Left cardiac atrium (tissue), 4 donors: ENCODE measurements around the gene HEBP2. TPM values are rescaled to one million over a fixed set of nuclear protein-coding genes. Genes with fewer than 3 reads are reported as not detected.
A peak's percentile ranks its signal among the peaks of the same experiment; 100 is the strongest.

Experiments used
- ATAC-seq, 2 donors: fragments of 200-7000 bp; cut with Tn5 transposase; one replicate each; pipeline ENCODE4 v1.9.1; 2020; ENCODE audit warnings: mild to moderate bottlenecking in 2 of 2, moderate library complexity in 2 of 2
- DNase-seq: peaks from one replicate; pipeline ENCODE4 v3.0.0-alpha.2; 2020
- intact Hi-C, 2 donors: fragments of 100-400 bp; cut with DNase I; formaldehyde crosslinking; loops; one replicate each; pipeline versions ENCODE4 v1.14.1 to v1.15.1; 2022 to 2023
- total RNA-seq, 2 donors: library from RNA; stranded (reverse); fragmentation: NEBNext Ultra II Directional; extraction: Animal tissue kit (Norgen Biotek cat#: 25700); gene quantifications; one replicate each; pipeline ENCODE4 v1.2.1, GENCODE V29; 2021
- donor health status: DM: no; HTN: yes; CAD: no.
- donor health status: DM: no; HTN: yes; CAD: no; lungs with severe emphysema.
- donor health status: DM: yes; HTN: yes; CAD: no.
- donor health status: Dilated cardiomyopathy.

The HEBP2 gene
- total RNA-seq, 2 donors from 2014 or later, result 84.9 to 111 TPM

GRCh38 chr6:138393871-138394783 is 9.9 kb upstream of the HEBP2 start:
- no peak for DNase-seq
- peak; percentile 93 to 95 for ATAC-seq
- intact Hi-C loops, result no loop called here

GRCh38 chr6:138396709-138397108 is 7.3 kb upstream of the HEBP2 start:
- ATAC-seq, result no peak
- DNase-seq, result no peak
- intact Hi-C loops, result no loop called here

DNA sequence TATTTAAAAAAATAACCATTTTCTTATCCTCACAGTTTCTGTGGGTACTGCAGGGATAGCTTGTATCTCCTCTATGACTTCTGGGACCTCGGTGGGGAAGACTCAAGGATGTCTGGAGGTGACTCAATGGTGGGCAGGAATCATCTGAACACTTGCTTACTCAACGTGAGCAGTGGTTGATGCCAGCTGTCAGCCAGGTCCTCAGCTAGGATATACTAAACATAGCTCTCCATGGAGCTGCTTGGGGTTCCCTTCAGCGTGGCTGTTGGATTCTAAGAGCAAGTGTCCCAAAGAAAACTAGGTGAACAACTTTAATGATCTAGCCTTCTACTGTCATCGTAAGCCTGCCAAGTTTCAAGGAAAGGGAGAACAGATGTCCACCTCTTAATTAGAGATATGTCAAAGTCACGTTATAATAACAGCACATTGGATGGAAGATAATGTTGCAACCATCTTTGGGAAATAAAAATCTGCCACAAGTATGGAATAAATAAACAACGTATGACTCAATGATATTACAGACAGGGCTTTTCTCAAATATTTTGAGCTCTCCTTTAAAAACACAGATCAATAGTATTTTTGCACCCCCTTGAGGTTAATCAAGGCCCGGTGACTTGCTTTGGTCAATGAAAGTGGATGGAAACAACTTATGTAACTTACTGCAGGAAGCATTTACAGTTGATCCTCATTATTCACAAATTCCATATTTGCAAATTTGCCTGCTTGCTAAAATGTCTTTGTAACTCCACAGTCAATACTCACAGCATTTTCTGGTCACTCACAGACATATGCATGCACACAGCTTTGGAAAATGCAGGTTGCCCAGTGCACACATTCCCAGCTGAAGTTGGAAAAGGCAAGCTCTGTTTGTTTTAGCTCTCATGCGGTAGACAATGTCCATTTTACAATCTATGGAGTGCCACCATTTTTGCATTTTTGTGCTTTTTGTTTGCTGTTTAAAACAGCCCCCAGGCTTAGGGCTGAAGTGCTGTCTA is 6.6 kb upstream of the HEBP2 start:
- DNase-seq (no peak), ATAC-seq (peak in 1 of 2 donors; percentile 70)
- intact Hi-C loops, result no loop called here

DNA sequence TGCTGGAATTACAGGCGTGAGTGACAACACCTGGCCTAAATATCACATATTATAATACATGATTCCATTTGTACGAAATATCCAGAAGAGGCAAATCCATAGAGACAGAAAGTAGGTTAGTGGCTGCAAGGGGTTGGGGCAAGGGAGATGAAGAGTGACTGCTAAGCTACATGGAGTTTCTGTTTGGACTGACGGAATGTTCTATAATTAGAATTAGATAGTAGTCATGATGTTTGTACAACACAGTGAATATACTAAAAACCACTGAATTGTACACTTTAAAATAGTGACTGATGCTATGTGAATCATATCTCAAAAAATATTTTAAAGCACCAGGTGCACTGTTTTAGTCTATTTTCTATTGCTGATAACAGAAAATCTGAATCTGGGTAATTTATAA is 3.7 kb upstream of the HEBP2 start:
- intact Hi-C loops, result loop anchor here (5.0 to 10.0 kb wide), 3 partner anchors 103 to 293 kb away; partner anchors contain the start of gene PERP (in 1 of the 2)

DNA sequence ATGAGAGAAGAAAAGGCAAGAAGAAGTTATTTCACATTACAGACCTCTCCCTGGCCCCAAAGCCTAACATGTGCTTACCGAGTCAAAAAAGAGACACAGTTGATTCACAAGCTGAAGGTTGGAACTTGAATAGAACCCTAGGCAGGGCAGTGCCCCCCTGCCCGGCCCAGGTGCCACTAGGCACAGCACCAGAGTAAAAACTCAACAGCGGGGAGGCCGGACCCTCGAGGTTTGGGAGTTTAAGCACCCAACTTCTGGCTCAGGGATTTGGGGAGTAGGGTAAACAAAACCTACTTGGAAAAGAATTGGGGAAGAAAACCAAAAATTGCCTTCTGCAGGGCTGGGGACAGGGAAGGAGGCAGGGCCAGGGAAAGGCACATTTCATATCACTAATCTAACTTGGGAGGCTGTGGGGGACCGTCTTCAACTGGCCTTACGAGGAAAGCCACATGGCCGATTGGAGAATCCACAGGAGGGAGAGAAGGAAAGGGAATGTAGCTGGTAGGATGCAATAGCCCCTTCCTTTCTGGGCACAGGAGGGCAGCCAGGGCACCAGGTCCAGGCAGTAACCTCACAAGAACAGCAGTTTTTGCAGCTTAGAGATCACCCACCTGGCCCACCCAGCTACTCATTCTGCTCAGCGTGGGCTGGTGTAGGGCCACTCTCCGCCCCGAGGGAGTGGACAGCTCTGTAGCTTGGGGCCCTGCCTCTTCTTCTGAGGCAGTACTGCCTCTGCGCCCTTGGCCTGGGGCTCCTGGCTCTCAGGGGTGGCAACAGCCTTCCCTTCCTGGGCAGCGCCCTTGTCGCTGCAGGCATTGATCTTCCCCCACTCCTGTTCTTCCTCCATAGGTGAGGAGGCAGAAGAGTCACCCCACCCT is 1.8 kb upstream of the HEBP2 start:
- DNase-seq, result no peak
- ATAC-seq, result no peak
- intact Hi-C loops, result loop anchor here (5.0 to 10.0 kb wide), 3 partner anchors 105 to 295 kb away; partner anchors contain the start of gene PERP (in 1 of the 2)

More for the DNA sequence above, 3.7 kb upstream of the HEBP2 start:
- DNase-seq (no peak), ATAC-seq (no peak)

DNA sequence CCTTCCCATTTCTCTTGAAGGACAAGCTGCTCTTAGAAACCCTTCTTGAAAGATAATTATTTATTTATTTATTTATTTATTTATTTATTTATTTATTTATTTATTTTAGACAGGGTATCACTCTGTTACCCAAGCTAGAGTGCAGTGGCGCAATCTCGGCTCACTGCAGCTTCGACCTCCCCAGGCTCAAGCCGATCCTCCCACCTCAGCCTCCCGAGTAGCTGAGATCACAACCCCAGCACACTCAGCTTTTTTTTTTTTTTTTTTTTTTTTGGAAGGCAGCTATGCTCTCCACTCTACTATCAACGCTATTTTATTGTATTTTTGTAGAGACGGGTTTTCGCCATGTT is 1.2 kb upstream of the HEBP2 start:
- ATAC-seq, result no peak
- peak; percentile 23 for DNase-seq

GRCh38 chr6:138403324-138403800 is 661 bp upstream of the HEBP2 start:
- peak; percentile 51 to 56 for ATAC-seq
- intact Hi-C loops, result loop anchor here (5.0 to 10.0 kb wide), 3 partner anchors 106 to 296 kb away; partner anchors contain the start of gene PERP (in 1 of the 2)
- peak; percentile 53 for DNase-seq

More for the DNA sequence above, 1.2 kb upstream of the HEBP2 start:
- intact Hi-C loops, result loop anchor here (5.0 to 10.0 kb wide), 3 partner anchors 106 to 296 kb away; partner anchors contain the start of gene PERP (in 1 of the 2)

DNA sequence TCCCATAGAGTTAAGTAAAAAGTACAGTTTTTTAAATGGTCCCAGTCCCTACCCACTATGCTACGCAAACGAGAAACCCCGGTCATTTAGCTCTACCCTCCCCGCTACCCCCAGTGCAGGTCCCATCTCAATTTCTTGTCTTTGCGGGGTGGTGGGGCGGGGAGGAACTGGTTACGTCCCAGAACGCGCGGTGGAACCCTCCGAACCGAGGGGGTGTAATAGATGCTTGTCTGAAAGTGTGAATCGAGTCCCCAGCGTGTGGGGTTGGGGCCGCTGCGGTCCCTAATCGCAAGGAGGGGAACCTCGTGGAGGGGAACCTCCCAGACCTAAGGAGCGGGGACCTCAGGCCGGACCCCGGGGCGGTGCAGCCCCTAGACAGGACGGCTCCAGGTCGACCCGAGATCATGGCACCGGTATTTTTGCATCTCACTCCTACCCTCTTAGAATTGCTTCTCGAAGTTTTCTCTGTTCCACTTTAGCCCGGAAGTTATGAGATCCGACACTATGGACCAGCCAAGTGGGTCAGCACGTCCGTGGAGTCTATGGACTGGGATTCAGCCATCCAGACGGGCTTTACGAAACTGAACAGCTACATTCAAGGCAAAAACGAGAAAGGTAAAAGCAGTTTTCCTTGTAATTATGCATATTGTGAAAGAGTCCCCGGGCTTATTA is 779 bp downstream of the HEBP2 start:
- ATAC-seq, result peak; percentile 6 to 10
- DNase-seq, result peak; percentile 34
- intact Hi-C loops, result loop anchor here (5.0 to 10.0 kb wide), 3 partner anchors 108 to 298 kb away; partner anchors contain the start of gene PERP (in 1 of the 2)

- no peak for ATAC-seq
- intact Hi-C loops, result loop anchor here in 1 of 2 donors (10.0 kb wide), 1 partner anchor 291 kb away; no protein-coding TSS in a partner anchor
- no peak for DNase-seq
Observed at GRCh38 chr6:138405816-138406413, 1.9 kb downstream of the HEBP2 start.

DNA sequence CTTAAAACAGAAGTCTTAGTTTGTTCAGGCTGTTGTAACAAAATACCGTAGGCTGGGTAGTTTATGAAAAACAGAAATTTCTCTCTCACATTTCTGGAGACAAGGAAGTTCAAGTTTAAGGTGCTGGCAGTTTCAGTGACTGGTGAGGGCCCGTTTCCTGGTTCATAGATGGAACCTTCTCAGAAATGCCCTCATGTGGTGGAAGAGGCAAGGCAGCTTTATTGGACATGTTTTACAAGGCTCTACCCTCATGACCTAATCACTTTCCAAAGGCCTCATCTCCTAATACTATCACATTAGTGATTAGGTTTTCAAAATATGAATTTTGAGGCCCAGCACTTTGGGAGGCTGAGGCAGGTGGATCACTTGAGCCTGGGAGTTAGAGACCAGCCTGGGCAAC is 2.4 kb downstream of the HEBP2 start:
- DNase-seq (no peak), ATAC-seq (no peak)
- intact Hi-C loops, result loop anchor here in 1 of 2 donors (10.0 kb wide), 1 partner anchor 292 kb away; no protein-coding TSS in a partner anchor

DNA sequence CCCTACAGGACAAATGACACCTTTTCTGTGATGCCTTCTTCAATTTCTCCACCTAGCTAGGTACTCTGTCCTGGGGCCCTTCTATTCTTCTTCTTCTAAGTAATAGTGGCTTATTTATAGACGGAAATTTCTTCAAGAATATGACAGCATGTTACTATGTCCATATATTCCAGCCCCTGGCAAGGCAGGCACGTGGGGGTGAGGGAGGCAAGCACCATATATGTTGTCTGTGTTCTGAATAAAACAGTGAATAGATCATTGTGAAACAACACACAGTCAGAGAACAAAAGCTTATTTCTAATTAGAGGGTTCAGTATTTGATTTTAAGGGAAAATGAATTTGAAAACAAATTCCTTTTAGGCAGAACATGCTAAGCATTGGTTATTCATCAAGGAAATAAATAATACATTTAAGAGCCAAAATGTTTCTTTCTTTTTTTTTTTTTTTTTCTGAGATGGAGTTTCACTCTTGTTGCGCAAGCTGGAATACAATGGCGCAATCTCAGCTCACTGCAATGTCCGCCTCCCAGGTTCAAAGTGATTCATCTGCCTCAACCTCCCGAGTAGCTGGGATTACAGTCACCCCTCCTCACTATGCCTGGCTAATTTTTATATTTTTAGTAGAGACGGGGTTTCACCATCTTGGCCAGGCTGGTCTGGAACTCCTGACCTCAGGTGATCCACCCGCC is 6.2 kb downstream of the HEBP2 start:
- peak; percentile 35 for DNase-seq
- ATAC-seq, result peak in 1 of 2 donors; percentile 26
- intact Hi-C loops, result no loop called here

- intact Hi-C loops, result no loop called here
- peak in 1 of 2 donors; percentile 34 for ATAC-seq
- DNase-seq, result no peak
Observed at GRCh38 chr6:138410972-138411880, 7.2 kb downstream of the HEBP2 start.

GRCh38 chr6:138415125-138415524 is 11.1 kb downstream of the HEBP2 start:
- intact Hi-C loops, result no loop called here
- no peak for DNase-seq
- peak in 1 of 2 donors; percentile 62 for ATAC-seq

DNA sequence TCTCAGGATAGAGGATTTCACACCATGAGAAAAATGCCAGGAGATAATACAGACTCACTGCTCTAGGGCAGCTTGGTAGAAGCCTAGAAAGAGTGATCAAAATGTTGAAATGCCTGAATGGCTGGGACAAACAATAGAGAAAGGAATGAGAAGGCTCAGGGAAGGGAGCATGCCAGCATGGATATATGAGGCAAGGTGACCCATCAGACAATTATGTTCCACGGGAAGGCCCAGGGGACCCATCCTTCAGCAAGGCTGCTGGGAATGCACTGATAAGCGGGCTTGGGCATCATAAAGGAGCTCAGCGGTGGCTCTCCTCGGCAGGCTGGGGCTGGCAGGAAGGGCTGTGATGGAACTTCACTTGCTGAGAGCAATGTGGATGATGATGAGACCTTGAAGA is 12.2 kb downstream of the HEBP2 start:
- DNase-seq (no peak), ATAC-seq (peak in 1 of 2 donors; percentile 15)
- intact Hi-C loops, result no loop called here

GRCh38 chr6:138417493-138418117 is 13.6 kb downstream of the HEBP2 start:
- DNase-seq (no peak), ATAC-seq (no peak)
- intact Hi-C loops, result no loop called here
